Measurements from ENCODE around the gene KLRF1.

Gene KLRF1

GRCh38 chr12:9809338-9809737 is 17.9 kb upstream of the KLRF1 start:
- DNase-seq (ENCODE audit: low read depth in 2 of 2), result no peak

GRCh38 chr12:9809866-9810265 is 17.4 kb upstream of the KLRF1 start:
- no peak for DNase-seq (ENCODE audit: low read depth in 2 of 2)

- DNase-seq (ENCODE audit: low read depth in 2 of 2), result no peak
Measured at GRCh38 chr12:9810671-9811070, 16.6 kb upstream of the KLRF1 start.

- DNase-seq (ENCODE audit: low read depth in 2 of 2), result no peak
Measured at GRCh38 chr12:9811621-9812020, 15.7 kb upstream of the KLRF1 start.

- DNase-seq (ENCODE audit: low read depth in 2 of 2), result peak; percentile 79 to 84
Measured at GRCh38 chr12:9813821-9814798, 13.2 kb upstream of the KLRF1 start.

- DNase-seq (ENCODE audit: low read depth in 2 of 2), result no peak
Measured at GRCh38 chr12:9820281-9820930, 6.9 kb upstream of the KLRF1 start.

- DNase-seq (ENCODE audit: low read depth in 2 of 2), result no peak
Measured at GRCh38 chr12:9829483-9829882, 2.2 kb downstream of the KLRF1 start.

GRCh38 chr12:9829982-9830381 is 2.7 kb downstream of the KLRF1 start:
- DNase-seq (ENCODE audit: low read depth in 2 of 2), result no peak

GRCh38 chr12:9831720-9832119 is 4.4 kb downstream of the KLRF1 start:
- no peak for DNase-seq (ENCODE audit: low read depth in 2 of 2)

GRCh38 chr12:9843407-9843806 is 16.1 kb downstream of the KLRF1 start:
- no peak for DNase-seq (ENCODE audit: low read depth in 2 of 2)

GRCh38 chr12:9848899-9849298 is 21.6 kb downstream of the KLRF1 start:
- no peak for DNase-seq (ENCODE audit: low read depth in 2 of 2)

- DNase-seq (ENCODE audit: low read depth in 2 of 2), result no peak
Measured at GRCh38 chr12:9851050-9851449, 23.8 kb downstream of the KLRF1 start.

GRCh38 chr12:9851927-9852326 is 24.6 kb downstream of the KLRF1 start:
- DNase-seq (ENCODE audit: low read depth in 2 of 2), result no peak

GRCh38 chr12:9856151-9856550 is 28.9 kb downstream of the KLRF1 start:
- no peak for DNase-seq (ENCODE audit: low read depth in 2 of 2)

- DNase-seq (ENCODE audit: low read depth in 2 of 2), result no peak
Measured at GRCh38 chr12:9856894-9857293, 29.6 kb downstream of the KLRF1 start.

GRCh38 chr12:9858135-9858534 is 30.9 kb downstream of the KLRF1 start:
- DNase-seq (ENCODE audit: low read depth in 2 of 2), result no peak

GRCh38 chr12:9864913-9865675 is 37.8 kb downstream of the KLRF1 start:
- DNase-seq (ENCODE audit: low read depth in 2 of 2), result no peak

- no peak for DNase-seq (ENCODE audit: low read depth in 2 of 2)
Measured at GRCh38 chr12:9866860-9867269, 39.6 kb downstream of the KLRF1 start.

- DNase-seq (ENCODE audit: low read depth in 2 of 2), result no peak
Measured at GRCh38 chr12:9867531-9867930, 40.2 kb downstream of the KLRF1 start.

- no peak for DNase-seq (ENCODE audit: low read depth in 2 of 2)
Measured at GRCh38 chr12:9868311-9868801, 41.1 kb downstream of the KLRF1 start.

- no peak for DNase-seq (ENCODE audit: low read depth in 2 of 2)
Measured at GRCh38 chr12:9868951-9869306, 41.6 kb downstream of the KLRF1 start.
